Body of pancreas (tissue), 4 donors: Measurements from ENCODE around the gene HIC2.
"Not testable (repeated sequence)": the region's sequence is repeated elsewhere in the genome, so short reads cannot be mapped to it uniquely, and the experiment has no call there.

Experiments
- POLR2A ChIP-seq, 3 donors: fragments of 450-650 bp; IDR thresholded peaks; one replicate each; pipeline ENCODE4 v1.6.1; 2016; ENCODE audit warnings: antibody characterized with exemption in 3 of 3, mild to moderate bottlenecking in 2 of 3
- TF ChIP-seq, protein P1 (sequence below), 7 experiments: fragments of 450-650 bp in 4 of 7; fragments of 200-600 bp in 3 of 7; sonication (generic) in 3 of 7; IDR thresholded peaks; one replicate each; pipeline ENCODE4 v1.5.1; 2016 to 2019; ENCODE audit warnings: antibody characterized with exemption in 7 of 7

DNA sequence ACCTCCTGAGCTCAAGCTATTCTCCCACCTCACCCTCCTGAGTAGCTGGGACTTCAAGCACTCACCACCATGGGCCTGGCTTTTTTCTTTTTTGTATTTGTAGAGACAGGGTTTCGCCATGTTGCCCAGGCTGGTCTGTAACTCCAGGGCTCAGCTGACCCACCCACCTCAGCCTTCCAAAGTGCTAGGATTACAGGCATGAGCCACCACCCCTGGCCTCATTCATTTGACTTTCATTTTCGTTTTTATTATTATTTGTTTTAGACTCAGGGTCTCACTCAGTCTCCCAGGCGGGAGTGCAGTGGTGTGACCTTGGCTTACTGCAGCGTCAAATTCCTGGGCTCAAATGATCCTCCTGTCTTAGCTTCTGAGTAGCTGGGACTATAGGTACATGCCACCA is 9.4 kb upstream of the HIC2 start:
- TF ChIP-seq, protein P1, sequence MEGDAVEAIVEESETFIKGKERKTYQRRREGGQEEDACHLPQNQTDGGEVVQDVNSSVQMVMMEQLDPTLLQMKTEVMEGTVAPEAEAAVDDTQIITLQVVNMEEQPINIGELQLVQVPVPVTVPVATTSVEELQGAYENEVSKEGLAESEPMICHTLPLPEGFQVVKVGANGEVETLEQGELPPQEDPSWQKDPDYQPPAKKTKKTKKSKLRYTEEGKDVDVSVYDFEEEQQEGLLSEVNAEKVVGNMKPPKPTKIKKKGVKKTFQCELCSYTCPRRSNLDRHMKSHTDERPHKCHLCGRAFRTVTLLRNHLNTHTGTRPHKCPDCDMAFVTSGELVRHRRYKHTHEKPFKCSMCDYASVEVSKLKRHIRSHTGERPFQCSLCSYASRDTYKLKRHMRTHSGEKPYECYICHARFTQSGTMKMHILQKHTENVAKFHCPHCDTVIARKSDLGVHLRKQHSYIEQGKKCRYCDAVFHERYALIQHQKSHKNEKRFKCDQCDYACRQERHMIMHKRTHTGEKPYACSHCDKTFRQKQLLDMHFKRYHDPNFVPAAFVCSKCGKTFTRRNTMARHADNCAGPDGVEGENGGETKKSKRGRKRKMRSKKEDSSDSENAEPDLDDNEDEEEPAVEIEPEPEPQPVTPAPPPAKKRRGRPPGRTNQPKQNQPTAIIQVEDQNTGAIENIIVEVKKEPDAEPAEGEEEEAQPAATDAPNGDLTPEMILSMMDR (IDR thresholded peaks at IDR 0.05): not testable (repeated sequence)
- TF ChIP-seq POLR2A (IDR thresholded peaks at IDR 0.05): not testable (repeated sequence)
